ENCODE results near the gene RSRC1.

Gene RSRC1

DNA sequence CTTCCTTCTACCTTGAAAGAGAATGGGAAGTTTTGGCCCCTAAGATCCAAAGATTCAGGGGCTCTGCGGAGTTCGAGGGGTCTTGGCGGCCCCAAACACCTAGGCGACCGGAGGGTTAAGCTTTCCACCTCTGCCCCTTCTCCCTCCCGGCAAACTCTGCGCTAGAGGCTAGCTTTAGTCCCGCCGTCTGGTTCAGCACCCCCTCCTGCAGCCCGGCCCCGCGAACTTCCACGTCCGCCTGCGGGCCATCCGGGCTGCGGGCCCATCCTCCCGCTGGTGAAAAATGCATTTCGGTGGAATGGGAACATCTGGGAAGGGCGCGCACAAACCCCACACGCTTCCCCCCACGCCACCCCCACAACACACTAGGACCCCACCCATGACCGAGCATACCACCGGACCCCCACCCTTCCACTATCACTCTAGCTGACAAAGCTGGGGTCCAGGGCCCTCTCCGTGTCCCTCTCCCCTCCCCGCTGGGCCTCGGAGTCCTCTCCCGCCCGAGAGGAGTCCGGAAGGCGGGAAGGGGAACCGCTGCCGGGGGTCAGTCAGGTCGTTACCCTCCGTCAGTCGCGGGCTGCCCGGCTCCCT lies 4.7 kb upstream of the RSRC1 start:
- TF ChIP-seq, protein P1, sequence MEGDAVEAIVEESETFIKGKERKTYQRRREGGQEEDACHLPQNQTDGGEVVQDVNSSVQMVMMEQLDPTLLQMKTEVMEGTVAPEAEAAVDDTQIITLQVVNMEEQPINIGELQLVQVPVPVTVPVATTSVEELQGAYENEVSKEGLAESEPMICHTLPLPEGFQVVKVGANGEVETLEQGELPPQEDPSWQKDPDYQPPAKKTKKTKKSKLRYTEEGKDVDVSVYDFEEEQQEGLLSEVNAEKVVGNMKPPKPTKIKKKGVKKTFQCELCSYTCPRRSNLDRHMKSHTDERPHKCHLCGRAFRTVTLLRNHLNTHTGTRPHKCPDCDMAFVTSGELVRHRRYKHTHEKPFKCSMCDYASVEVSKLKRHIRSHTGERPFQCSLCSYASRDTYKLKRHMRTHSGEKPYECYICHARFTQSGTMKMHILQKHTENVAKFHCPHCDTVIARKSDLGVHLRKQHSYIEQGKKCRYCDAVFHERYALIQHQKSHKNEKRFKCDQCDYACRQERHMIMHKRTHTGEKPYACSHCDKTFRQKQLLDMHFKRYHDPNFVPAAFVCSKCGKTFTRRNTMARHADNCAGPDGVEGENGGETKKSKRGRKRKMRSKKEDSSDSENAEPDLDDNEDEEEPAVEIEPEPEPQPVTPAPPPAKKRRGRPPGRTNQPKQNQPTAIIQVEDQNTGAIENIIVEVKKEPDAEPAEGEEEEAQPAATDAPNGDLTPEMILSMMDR (conservative IDR thresholded peaks at IDR 0.05; ENCODE audit: low read depth): no peak
- CTCF ChIA-PET: interaction anchor here (0.7 kb wide), 1 partner anchor 485 kb away, joined by 3 read pairs; no protein-coding TSS in a partner anchor
- H3K27ac ChIP-seq: no peak overlapping the region
- no peak for DNase-seq (ENCODE audit: low spot score)
- POLR2A ChIA-PET (ENCODE audit: low non-redundant PET): interaction anchor here (0.6 kb wide), 1 partner anchor 226 kb away, joined by 7 read pairs; no protein-coding TSS in a partner anchor

DNA sequence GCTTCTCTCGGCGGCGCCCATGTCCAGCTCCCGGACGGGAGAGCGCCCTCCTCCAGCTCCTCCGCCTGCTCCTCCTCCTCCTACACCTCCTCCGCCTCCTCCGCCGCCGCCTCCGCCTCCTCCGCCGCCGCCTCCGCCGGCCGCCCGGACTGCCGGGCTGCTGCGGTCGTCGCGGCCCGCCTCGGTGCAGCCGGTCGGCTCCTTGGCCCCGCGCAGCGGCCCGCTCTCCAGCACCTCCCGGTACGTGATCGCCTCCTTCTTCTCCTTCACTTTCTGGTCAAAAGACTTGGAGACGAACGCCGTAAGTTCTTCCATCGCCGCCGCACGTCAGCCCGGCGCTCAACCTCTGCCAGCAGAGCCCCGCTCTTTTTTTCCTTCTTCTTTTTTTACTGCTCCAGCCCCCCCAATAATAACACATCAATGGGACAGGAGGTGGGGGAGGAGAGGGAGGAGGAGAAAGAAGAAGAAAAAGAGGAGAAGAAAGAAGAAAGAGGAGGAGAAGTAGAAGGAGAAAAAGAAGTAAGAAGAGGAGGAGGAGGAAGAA lies 4.1 kb upstream of the RSRC1 start:
- TF ChIP-seq, protein P1 (conservative IDR thresholded peaks at IDR 0.05; ENCODE audit: low read depth): no peak
- no peak overlapping the region for H3K27ac ChIP-seq
- ChIA-PET POLR2A (ENCODE audit: low non-redundant PET) (interaction anchor here (0.6 kb wide), 1 partner anchor 225 kb away, joined by 7 read pairs; no protein-coding TSS in a partner anchor), CTCF (interaction anchor here (0.7 kb wide), 1 partner anchor 486 kb away, joined by 3 read pairs; no protein-coding TSS in a partner anchor)
- DNase-seq (ENCODE audit: low spot score): no peak

DNA sequence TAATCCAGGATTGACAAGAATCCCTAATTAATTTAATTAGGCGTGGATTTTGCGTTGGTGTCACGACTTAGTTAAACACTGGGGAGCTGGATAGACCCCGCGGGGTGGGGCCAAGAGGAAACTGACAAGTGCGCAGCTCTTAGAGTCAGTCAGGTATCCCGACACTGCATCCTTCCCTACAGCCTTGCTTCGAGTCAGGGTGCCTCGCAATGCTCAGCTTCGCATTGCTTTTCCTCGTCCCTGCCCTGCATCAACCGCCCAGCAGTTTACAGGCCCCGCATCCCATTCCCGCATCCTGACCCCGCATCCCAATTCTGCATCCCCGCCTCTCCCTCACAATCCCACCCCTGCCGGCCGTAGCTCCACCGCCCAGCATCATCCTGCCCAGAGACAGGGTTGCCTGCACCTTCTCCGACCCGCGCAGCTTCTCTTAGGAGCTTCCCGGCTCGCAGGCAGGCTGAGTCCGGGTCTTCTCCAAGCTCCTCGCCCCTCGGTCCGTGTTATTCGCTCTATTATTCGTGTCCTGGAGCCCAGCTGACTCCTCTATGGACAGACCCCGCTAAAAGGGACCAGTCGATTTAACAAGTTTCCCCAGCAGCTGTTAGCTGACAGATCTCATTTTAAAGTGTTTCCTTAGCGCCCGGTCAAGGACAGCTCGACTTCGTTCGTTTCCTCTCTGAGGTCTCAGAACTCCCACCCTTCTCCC lies 3.0 kb upstream of the RSRC1 start:
- DNase-seq (ENCODE audit: low spot score): no peak
- ChIA-PET POLR2A (ENCODE audit: low non-redundant PET) (no interaction called here), CTCF (interaction anchor here (0.6 to 1.4 kb wide), 2 partner anchors 327 to 695 kb away, joined by 3 to 4 read pairs; partner anchors contain the start of gene MFSD1)
- TF ChIP-seq, protein P1 (conservative IDR thresholded peaks at IDR 0.05; ENCODE audit: low read depth): no peak
- H3K27ac ChIP-seq: no peak overlapping the region

DNA sequence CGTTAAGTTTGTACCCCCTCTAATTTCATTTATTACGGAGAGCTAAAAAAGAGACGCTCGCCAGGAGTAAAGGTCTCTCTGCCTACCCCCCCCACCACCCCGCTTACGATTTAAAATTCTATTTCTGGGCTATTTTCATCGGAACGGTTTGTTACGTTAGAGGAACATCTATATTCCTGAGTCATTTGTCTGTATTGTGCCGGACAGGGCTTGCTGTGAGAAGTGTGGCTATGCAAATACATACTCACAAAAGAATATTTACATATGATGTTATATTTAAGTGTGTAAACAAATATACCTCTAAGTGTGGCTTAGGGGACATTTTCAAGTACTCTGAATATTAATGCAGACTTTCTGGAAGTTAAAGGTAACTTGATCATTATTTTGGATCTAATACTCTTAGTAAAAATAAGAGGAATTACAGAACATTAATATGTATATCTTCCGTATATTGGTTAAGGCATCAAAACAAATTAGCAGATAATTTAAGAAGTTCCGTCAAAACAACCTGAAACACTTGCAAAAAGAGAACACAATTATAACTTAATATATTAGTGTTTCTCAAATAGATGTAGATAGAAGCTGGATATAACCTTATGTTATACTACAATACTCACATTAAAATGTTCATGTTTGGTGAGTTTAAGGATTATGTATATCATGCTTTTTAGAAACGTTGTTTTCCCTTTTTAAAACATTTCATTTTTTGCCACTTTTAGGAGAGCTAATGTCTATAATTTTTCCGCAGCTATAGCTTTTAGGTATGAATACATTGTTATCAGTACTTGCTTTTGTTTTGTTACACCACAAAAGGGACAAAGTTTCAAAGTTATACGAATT lies 2.1 kb upstream of the RSRC1 start:
- TF ChIP-seq, protein P1 (conservative IDR thresholded peaks at IDR 0.05; ENCODE audit: low read depth): no peak
- ChIA-PET POLR2A (ENCODE audit: low non-redundant PET) (no interaction called here), CTCF (interaction anchor here (1.4 kb wide), 1 partner anchor 326 kb away, joined by 4 read pairs; no protein-coding TSS in a partner anchor)
- no peak overlapping the region for H3K27ac ChIP-seq
- DNase-seq (ENCODE audit: low spot score): no peak

DNA sequence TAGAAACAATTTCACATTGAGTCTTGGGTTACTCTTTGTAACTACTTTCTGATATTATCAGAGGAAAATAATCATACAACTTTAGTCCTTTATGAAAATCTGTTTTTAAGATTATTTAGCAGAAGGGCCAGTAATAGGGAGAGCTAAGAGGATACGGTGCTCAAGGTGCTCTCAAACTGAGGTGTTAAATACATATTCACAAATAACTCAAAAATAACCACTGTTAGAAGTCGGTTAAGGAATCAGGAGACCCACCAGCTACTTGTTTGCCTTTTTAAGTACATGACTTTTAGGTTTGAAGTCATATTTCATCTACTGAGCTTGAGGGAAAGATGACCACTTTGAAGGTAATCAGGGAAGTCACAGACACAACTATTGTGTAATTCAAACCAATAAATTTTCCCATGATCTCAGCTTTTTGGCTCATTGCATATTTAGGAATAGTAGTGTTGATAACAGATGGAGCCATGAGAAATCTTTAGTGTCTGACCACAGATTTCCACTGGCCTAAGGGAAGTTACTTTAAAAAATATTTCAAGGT lies 1.4 kb upstream of the RSRC1 start:
- CTCF ChIA-PET: no interaction called here
- DNase-seq (ENCODE audit: low spot score): no peak
- H3K27ac ChIP-seq: no peak overlapping the region
- POLR2A ChIA-PET (ENCODE audit: low non-redundant PET): no interaction called here
- TF ChIP-seq, protein P1 (conservative IDR thresholded peaks at IDR 0.05; ENCODE audit: low read depth): no peak

Data from RWPE1 (cell line).